DND-41 (cell line): ENCODE measurements around the gene ADCY2.

Source experiments
- ATAC-seq: fragments of 200-7000 bp; cut with Tn5 transposase; 3 replicates; pipeline ENCODE4 v1.9.1; 2021; ENCODE audit warnings: low read depth; ENCODE audit not compliant: insufficient read depth
- DNase-seq: peaks from one replicate; pipeline ENCODE4 v3.0.0-alpha.2; 2020
- H2AFZ ChIP-seq: 2 replicates; pipeline ENCODE4 v1.6.0; 2012; ENCODE audit warnings: low read depth, low read length
- H3K27ac ChIP-seq: 2 replicates; pipeline ENCODE4 v1.5.1; 2012; ENCODE audit warnings: low read length, inconsistent platforms
- H3K27me3 ChIP-seq: fragments of 200-600 bp; sonication (generic); 2 replicates; pipeline ENCODE4 v1.6.0; 2012; ENCODE audit warnings: low read length, mild to moderate bottlenecking, inconsistent platforms; ENCODE audit not compliant: insufficient read depth, poor library complexity
- H3K36me3 ChIP-seq: 2 replicates; pipeline ENCODE4 v1.5.1; 2012; ENCODE audit warnings: low read length, inconsistent platforms; ENCODE audit not compliant: insufficient read depth
- H3K4me1 ChIP-seq: 2 replicates; pipeline ENCODE4 v1.5.1; 2012; ENCODE audit warnings: mild to moderate bottlenecking, low read length; ENCODE audit not compliant: insufficient read depth
- H3K4me2 ChIP-seq: 2 replicates; pipeline ENCODE4 v1.6.0; 2012; ENCODE audit warnings: mild to moderate bottlenecking, moderate library complexity, low read length, inconsistent platforms; ENCODE audit not compliant: insufficient read depth
- H3K4me3 ChIP-seq, 2 experiments: fragments of 200-600 bp in 1 of 2; shearing (Covaris generic) in 1 of 2; 2 replicates each; pipeline ENCODE4 v1.5.1; 2012 to 2016; ENCODE audit warnings: inconsistent platforms in 2 of 2, low read length in 2 of 2, mild to moderate bottlenecking in 2 of 2, low read depth in 1 of 2, moderate library complexity in 1 of 2
- H3K79me2 ChIP-seq: 2 replicates; pipeline ENCODE4 v1.6.0; 2012; ENCODE audit warnings: low read length, inconsistent platforms; ENCODE audit not compliant: insufficient read depth
- H3K9ac ChIP-seq: 2 replicates; pipeline ENCODE4 v1.6.0; 2012; ENCODE audit warnings: low read depth, mild to moderate bottlenecking, inconsistent platforms, low read length, moderate library complexity
- H3K9me3 ChIP-seq: 2 replicates; pipeline ENCODE4 v1.5.1; 2012; ENCODE audit warnings: low read length, moderate library complexity, mild to moderate bottlenecking, inconsistent platforms; ENCODE audit not compliant: insufficient read depth, severe bottlenecking
- H4K20me1 ChIP-seq: 2 replicates; pipeline ENCODE4 v1.6.0; 2012; ENCODE audit warnings: low read length; ENCODE audit not compliant: insufficient read depth
- EZH2 ChIP-seq: IDR thresholded peaks from 3 replicates; pipeline ENCODE4 v1.6.1; 2012; ENCODE audit warnings: borderline replicate concordance, low read depth, mild to moderate bottlenecking, moderate library complexity, low read length, inconsistent platforms; ENCODE audit not compliant: severe bottlenecking
- TF ChIP-seq, protein P1 (sequence below): IDR thresholded peaks from 2 replicates; pipeline ENCODE4 v1.5.1; 2012; ENCODE audit warnings: borderline replicate concordance, low read length, moderate library complexity, mild to moderate bottlenecking; ENCODE audit not compliant: poor library complexity, severe bottlenecking; ENCODE audit errors: extremely low read depth

The ADCY2 gene

GRCh38 chr5:7849681-7850394 is 453.9 kb downstream of the ADCY2 start:
- no peak overlapping the region for H3K27ac ChIP-seq
- H4K20me1 ChIP-seq: no peaks in the 10 kb centered on the region
- no peaks in the 10 kb centered on the region for H3K36me3 ChIP-seq
- H3K79me2 ChIP-seq: no peaks in the 10 kb centered on the region
- H3K27me3 ChIP-seq: peaks cover 5% of the 10 kb centered on the region
- ATAC-seq (no peak), DNase-seq (no peak)
- H3K9ac ChIP-seq: no peak overlapping the region
- H3K4me1 ChIP-seq: no peaks in the 10 kb centered on the region
- H3K4me3 ChIP-seq: no peak overlapping the region
- H2AFZ ChIP-seq: no peak overlapping the region
- H3K4me2 ChIP-seq: no peak overlapping the region
- TF ChIP-seq EZH2: no peak
- TF ChIP-seq, protein P1, sequence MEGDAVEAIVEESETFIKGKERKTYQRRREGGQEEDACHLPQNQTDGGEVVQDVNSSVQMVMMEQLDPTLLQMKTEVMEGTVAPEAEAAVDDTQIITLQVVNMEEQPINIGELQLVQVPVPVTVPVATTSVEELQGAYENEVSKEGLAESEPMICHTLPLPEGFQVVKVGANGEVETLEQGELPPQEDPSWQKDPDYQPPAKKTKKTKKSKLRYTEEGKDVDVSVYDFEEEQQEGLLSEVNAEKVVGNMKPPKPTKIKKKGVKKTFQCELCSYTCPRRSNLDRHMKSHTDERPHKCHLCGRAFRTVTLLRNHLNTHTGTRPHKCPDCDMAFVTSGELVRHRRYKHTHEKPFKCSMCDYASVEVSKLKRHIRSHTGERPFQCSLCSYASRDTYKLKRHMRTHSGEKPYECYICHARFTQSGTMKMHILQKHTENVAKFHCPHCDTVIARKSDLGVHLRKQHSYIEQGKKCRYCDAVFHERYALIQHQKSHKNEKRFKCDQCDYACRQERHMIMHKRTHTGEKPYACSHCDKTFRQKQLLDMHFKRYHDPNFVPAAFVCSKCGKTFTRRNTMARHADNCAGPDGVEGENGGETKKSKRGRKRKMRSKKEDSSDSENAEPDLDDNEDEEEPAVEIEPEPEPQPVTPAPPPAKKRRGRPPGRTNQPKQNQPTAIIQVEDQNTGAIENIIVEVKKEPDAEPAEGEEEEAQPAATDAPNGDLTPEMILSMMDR: no peak
- H3K9me3 ChIP-seq: peaks cover 5% of the 10 kb centered on the region

DNA sequence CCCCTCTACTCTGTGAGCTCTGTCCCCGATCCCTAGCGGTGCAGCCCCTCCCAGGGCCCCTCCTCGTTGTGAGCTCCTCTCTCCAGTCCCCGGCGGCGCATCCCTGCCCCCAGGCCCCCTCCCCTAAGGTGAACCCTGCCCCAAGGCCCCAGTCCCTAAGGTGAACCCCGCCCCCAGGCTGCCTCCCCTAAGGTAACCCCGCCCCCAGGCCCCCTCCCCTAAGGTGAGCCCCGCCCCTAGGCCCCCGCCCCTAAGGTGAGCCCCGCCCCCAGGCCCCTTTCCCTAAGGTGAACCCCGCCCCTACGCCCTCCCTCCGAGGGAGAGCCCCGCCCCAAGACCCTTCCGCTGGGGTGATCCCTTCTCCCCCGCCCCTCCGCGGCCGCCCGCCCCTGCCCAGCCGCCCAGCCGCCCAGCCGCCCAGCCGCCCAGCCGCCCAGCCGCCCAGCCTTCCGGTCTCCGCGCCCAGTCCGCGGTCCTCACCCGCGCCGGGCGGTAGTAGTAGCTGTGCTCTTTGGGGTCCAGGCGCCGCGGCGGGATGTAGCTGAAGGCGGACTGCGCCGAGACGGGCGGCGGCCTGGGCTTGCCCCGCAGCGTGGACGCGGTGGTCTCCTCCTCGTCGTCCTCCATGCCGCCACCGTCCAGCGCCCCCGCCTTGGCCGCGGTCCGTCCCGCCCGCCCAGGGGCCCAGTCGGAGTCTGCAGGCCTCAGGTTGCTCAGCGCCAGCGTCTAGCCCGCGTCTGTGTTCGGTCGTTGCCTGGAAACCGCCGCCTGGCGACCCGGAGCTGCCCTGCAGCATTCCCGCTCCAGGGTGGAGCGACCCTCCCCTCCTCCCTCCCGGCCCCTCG is 454.7 kb downstream of the ADCY2 start, which contains the start of gene CFAP90:
Gene CFAP90 (minus strand): TSS at position 739 of the 845 bp plus-strand sequence. CDS start 112 bp downstream, at position 627.
- H3K36me3 ChIP-seq: no peaks in the 10 kb centered on the region
- ATAC-seq: no peak
- DNase-seq: no peak
- no peaks in the 10 kb centered on the region for H4K20me1 ChIP-seq
- no peak within 1 kb of the TSS for H2AFZ ChIP-seq
- peaks cover 5% of the 10 kb centered on the region for H3K9me3 ChIP-seq
- H3K4me1 ChIP-seq: no peaks in the 10 kb centered on the region
- H3K4me3 ChIP-seq: no peak within 1 kb of the TSS
- no peaks in the 10 kb centered on the region for H3K27me3 ChIP-seq
- no peak within 1 kb of the TSS for H3K4me2 ChIP-seq
- H3K79me2 ChIP-seq: no peaks in the 10 kb centered on the region
- H3K9ac ChIP-seq: no peak within 1 kb of the TSS
- TF ChIP-seq, protein P1: no peak
- no peak for TF ChIP-seq EZH2
- H3K27ac ChIP-seq: no peak within 1 kb of the TSS

GRCh38 chr5:7851240-7851592 is 455.3 kb downstream of the ADCY2 start:
- no peaks in the 10 kb centered on the region for H3K4me1 ChIP-seq
- no peak overlapping the region for H3K27ac ChIP-seq
- peaks cover 5% of the 10 kb centered on the region for H3K9me3 ChIP-seq
- no peak overlapping the region for H3K9ac ChIP-seq
- no peaks in the 10 kb centered on the region for H3K36me3 ChIP-seq
- H3K79me2 ChIP-seq: no peaks in the 10 kb centered on the region
- no peak overlapping the region for H2AFZ ChIP-seq
- H3K27me3 ChIP-seq: no peaks in the 10 kb centered on the region
- no peak overlapping the region for H3K4me3 ChIP-seq
- H3K4me2 ChIP-seq: no peak overlapping the region
- no peak for TF ChIP-seq EZH2
- TF ChIP-seq, protein P1: no peak
- no peak for ATAC-seq
- no peak for DNase-seq
- H4K20me1 ChIP-seq: no peaks in the 10 kb centered on the region
